Measurements from ENCODE around the gene IGFN1.

IGFN1 gene

DNA sequence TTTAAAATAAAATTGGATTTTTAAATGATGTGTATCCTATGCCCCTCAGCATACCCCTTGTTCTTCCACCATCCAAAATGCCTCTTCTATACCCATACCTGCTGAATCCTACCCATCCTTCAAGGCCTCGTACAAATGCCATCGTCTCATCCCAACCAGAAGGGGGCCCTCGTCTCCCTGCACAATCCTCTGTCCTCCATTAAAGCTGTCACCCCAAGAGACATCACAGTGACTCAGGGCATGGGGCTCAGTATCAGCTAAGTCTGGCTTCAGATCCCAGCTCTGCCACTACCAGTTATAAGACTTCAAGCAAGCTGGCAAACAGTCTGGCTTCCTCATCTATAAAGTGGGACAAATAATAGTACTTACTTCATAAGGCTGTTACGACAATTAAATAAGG, 23.8 kb downstream of the IGFN1 start:
- in situ Hi-C loops (cut with MboI; ENCODE audit: low sequenced_read_pairs, unreplicated experiment) = no loop called here
- no peak for DNase-seq (ENCODE audit: low spot score)
- TF ChIP-seq, protein P1, sequence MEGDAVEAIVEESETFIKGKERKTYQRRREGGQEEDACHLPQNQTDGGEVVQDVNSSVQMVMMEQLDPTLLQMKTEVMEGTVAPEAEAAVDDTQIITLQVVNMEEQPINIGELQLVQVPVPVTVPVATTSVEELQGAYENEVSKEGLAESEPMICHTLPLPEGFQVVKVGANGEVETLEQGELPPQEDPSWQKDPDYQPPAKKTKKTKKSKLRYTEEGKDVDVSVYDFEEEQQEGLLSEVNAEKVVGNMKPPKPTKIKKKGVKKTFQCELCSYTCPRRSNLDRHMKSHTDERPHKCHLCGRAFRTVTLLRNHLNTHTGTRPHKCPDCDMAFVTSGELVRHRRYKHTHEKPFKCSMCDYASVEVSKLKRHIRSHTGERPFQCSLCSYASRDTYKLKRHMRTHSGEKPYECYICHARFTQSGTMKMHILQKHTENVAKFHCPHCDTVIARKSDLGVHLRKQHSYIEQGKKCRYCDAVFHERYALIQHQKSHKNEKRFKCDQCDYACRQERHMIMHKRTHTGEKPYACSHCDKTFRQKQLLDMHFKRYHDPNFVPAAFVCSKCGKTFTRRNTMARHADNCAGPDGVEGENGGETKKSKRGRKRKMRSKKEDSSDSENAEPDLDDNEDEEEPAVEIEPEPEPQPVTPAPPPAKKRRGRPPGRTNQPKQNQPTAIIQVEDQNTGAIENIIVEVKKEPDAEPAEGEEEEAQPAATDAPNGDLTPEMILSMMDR (IDR thresholded peaks at IDR 0.05; ENCODE audit: borderline replicate concordance, control extremely low read depth, extremely low read depth, insufficient read depth, missing control alignments) = no peak

DNA sequence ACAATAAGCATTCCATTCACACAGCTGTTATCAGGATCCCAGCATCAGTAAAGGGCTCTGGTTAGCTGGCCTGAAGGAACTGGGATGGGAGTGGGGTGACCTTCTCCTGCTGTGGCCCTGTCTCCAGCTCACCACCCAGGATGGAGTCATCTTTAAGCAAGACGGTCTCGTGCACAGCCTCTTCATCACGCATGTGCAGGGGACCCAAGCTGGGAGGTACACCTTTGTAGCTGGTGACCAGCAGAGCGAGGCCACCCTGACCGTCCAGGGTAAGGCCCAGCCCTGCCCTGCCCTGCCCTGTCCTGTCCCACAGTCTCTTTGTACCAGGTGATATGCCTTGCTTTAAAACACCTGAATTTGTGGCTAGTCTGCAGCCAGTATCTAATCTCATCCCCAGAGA, 24.3 kb downstream of the IGFN1 start:
- TF ChIP-seq, protein P1 (IDR thresholded peaks at IDR 0.05; ENCODE audit: borderline replicate concordance, control extremely low read depth, extremely low read depth, insufficient read depth, missing control alignments) = no peak
- DNase-seq (ENCODE audit: low spot score) = no peak
- in situ Hi-C loops (cut with MboI; ENCODE audit: low sequenced_read_pairs, unreplicated experiment) = no loop called here

DNA sequence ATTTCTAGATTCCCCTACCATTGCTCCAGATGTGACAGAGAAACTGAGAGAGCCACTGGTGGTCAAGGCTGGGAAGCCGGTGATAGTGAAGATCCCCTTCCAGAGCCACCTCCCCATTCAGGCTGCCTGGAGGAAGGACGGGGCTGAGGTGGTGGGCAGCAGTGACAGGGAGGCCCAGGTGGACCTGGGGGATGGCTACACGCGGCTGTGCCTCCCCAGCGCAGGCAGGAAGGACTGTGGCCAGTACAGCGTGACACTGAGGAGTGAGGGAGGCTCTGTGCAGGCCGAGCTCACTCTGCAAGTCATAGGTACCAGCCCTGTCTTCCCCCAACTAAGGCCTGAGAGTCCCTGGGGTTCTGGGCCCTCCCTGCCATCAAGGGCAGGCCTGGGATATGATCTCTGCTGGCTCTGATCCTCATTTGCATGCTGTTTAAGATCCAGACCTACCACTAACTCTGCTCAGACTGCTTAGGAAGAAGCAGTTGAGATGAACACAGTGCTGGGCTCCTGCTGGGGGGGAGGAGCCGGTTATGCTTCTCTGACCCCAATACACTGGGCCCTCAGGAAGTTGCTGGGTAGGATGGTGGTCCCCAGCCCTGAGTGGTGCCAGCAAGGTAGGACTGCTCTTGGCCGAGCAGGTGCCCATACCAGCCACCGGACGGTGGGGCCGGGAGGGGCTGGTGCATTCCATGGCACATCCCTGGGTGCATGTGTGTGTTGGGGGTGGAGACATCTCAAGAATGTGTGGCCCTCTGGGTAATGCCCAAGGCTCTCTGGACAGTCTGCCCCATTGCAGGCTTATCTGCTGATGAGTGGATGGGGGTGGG, 25.1 kb downstream of the IGFN1 start:
- TF ChIP-seq, protein P1 (IDR thresholded peaks at IDR 0.05; ENCODE audit: borderline replicate concordance, control extremely low read depth, extremely low read depth, insufficient read depth, missing control alignments) = no peak
- DNase-seq (ENCODE audit: low spot score) = no peak
- in situ Hi-C loops (cut with MboI; ENCODE audit: low sequenced_read_pairs, unreplicated experiment) = no loop called here

DNA sequence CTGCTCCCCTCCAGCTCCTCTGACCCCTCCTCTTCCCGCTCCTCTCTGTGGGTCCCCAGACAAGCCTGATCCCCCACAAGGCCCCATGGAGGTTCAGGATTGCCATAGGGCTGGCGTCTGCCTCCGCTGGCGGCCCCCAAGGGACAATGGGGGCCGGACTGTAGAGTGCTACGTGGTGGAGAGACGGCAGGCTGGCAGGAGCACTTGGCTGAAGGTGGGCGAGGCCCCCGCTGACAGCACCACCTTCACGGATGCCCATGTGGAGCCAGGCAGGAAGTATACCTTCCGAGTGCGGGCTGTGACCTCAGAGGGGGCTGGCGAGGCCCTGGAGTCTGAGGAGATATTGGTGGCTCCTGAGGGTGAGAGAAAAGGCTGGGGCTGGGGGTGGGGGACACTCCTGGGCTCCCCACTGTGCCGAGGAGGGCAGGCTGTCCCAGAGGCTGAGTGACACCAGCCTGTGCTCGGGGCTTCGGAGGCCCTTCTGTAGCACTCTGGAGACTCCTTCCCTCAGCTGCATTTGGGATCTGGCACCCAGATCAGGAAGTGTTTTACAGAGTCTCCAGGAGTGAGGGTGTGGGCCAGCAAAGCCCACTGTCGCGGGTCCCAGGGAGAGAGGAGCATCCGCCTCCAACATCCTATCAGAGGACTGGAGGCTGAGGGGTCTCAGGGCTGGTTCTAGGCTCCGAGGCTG, 25.9 kb downstream of the IGFN1 start:
- in situ Hi-C loops (cut with MboI; ENCODE audit: low sequenced_read_pairs, unreplicated experiment) = no loop called here
- no peak for DNase-seq (ENCODE audit: low spot score)
- TF ChIP-seq, protein P1 (IDR thresholded peaks at IDR 0.05; ENCODE audit: borderline replicate concordance, control extremely low read depth, extremely low read depth, insufficient read depth, missing control alignments) = no peak

DNA sequence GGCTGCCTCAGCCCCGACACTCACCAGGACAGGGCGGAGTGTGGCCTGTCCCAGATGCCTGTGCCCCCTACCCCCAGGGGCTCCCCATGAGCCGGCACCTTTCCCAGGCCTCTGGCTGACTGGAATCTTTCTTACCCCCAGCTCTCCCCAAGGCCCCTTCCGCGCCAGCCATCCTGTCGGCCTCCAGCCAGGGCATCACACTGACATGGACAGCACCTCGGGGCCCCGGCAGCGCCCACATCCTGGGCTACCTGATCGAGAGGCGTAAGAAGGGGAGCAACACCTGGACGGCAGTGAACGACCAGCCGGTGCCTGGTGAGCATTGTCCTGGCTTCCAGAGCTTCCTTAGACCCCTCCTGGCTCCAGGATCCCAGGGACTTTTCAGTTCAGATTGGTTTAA, 26.5 kb downstream of the IGFN1 start:
- DNase-seq (ENCODE audit: low spot score) = no peak
- in situ Hi-C loops (cut with MboI; ENCODE audit: low sequenced_read_pairs, unreplicated experiment) = no loop called here
- TF ChIP-seq, protein P1 (IDR thresholded peaks at IDR 0.05; ENCODE audit: borderline replicate concordance, control extremely low read depth, extremely low read depth, insufficient read depth, missing control alignments) = no peak

DNA sequence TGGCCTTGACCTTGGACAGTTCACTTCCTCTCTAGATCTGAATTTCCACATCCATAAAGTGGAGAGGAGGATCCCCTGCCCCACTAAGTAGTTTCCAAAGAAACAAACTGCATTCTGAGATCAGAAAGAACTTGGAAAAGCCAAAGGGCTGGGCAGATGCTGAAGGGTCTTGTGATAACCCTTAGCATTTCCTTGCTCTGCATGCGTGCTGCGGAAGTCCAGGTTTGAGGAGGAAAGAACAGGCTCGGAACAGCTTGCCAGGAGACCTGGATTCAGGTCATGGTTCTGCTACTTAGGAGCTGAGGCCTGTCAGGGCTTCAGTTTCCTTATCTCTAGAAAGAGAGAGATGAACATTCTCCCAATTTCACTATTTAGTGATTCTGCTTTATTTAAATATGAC, 27.2 kb downstream of the IGFN1 start:
- no peak for DNase-seq (ENCODE audit: low spot score)
- TF ChIP-seq, protein P1 (IDR thresholded peaks at IDR 0.05; ENCODE audit: borderline replicate concordance, control extremely low read depth, extremely low read depth, insufficient read depth, missing control alignments) = no peak
- in situ Hi-C loops (cut with MboI; ENCODE audit: low sequenced_read_pairs, unreplicated experiment) = no loop called here
